Neural cell (in vitro differentiated cells): ENCODE data around the gene ZFP64. TPM values are rescaled to one million over a fixed set of nuclear protein-coding genes. Genes with fewer than 3 reads are reported as not detected.

Experiments
- H2AFZ ChIP-seq: fragments of 200-600, 300-800 bp; sonication (generic), shearing (Covaris generic); 2 replicates; pipeline ENCODE4 v1.6.0; 2014; ENCODE audit warnings: low read depth, mild to moderate bottlenecking, antibody characterized with exemption, low read length, moderate library complexity
- H3F3A ChIP-seq: fragments of 200-600 bp; shearing (Covaris generic); 2 replicates; pipeline ENCODE4 v1.6.1; 2016; ENCODE audit warnings: mild to moderate bottlenecking, moderate library complexity, mixed read lengths, antibody characterized with exemption, low read length; ENCODE audit not compliant: insufficient read depth, poor library complexity, severe bottlenecking
- H3K27ac ChIP-seq: fragments of 200-600, 300-800 bp; sonication (generic), shearing (Covaris generic); 2 replicates; pipeline ENCODE4 v1.5.1; 2014; ENCODE audit warnings: mild to moderate bottlenecking, low read length, moderate library complexity
- H3K27me3 ChIP-seq: fragments of 300-800, 200-600 bp; sonication (generic), shearing (Covaris generic); 2 replicates; pipeline ENCODE4 v1.6.0; 2014; ENCODE audit warnings: mild to moderate bottlenecking, low read depth, low read length, moderate library complexity; ENCODE audit not compliant: insufficient read depth
- H3K36me3 ChIP-seq: fragments of 300-800, 200-600 bp; sonication (generic), shearing (Covaris generic); 2 replicates; pipeline ENCODE4 v1.5.1; 2014; ENCODE audit warnings: mild to moderate bottlenecking, antibody characterized with exemption, low read length, moderate library complexity; ENCODE audit not compliant: insufficient read depth
- H3K4me2 ChIP-seq: fragments of 300-800, 200-600 bp; sonication (generic), shearing (Covaris generic); 2 replicates; pipeline ENCODE4 v1.6.0; 2014; ENCODE audit warnings: mild to moderate bottlenecking, low read length
- H3K4me3 ChIP-seq: fragments of 300-800, 200-600 bp; sonication (generic), shearing (Covaris generic); 2 replicates; pipeline ENCODE4 v1.5.1; 2014; ENCODE audit warnings: mild to moderate bottlenecking, low read length, moderate library complexity
- H3K79me2 ChIP-seq: fragments of 200-600 bp; shearing (Covaris generic); replicated peaks from 2 replicates; pipeline ENCODE4 v1.6.0; 2014; ENCODE audit warnings: mild to moderate bottlenecking, low read length, moderate library complexity; ENCODE audit not compliant: insufficient read depth
- H3K9ac ChIP-seq: fragments of 300-800, 200-600 bp; sonication (generic), shearing (Covaris generic); 2 replicates; pipeline ENCODE4 v1.6.1; 2016; ENCODE audit warnings: mild to moderate bottlenecking, low read length, mixed read lengths
- H3K9me2 ChIP-seq: fragments of 200-600 bp; shearing (Covaris generic); 2 replicates; pipeline ENCODE4 v1.6.1; 2016; ENCODE audit warnings: mild to moderate bottlenecking, low read length, mixed read lengths; ENCODE audit not compliant: insufficient read depth
- H3K9me3 ChIP-seq: fragments of 200-600, 300-800 bp; sonication (generic), shearing (Covaris generic); 2 replicates; pipeline ENCODE4 v1.6.1; 2016; ENCODE audit warnings: mild to moderate bottlenecking, mixed run types, low read length, moderate library complexity, mixed read lengths
- H4K20me1 ChIP-seq: fragments of 200-600 bp; shearing (Covaris generic); 2 replicates; pipeline ENCODE4 v1.6.1; 2016; ENCODE audit warnings: mild to moderate bottlenecking, mixed run types; ENCODE audit not compliant: insufficient read depth
- EP300 ChIP-seq: fragments of 450-650 bp; conservative IDR thresholded peaks from 2 replicates; pipeline ENCODE4 v1.6.1; 2014; ENCODE audit warnings: antibody characterized with exemption, mild to moderate bottlenecking, moderate library complexity; ENCODE audit not compliant: poor library complexity, severe bottlenecking
- EZH2 ChIP-seq: fragments of 200-600, 300-800 bp; shearing (Covaris generic), sonication (generic); IDR thresholded peaks from 2 replicates; pipeline ENCODE4 v1.6.1; 2014; ENCODE audit warnings: antibody characterized with exemption, low read length, borderline replicate concordance, mild to moderate bottlenecking; ENCODE audit not compliant: insufficient read depth, poor library complexity, severe bottlenecking
- MXI1 ChIP-seq: fragments of 450-650 bp; conservative IDR thresholded peaks from 2 replicates; pipeline ENCODE4 v1.6.1; 2014; ENCODE audit warnings: antibody characterized with exemption, mild to moderate bottlenecking; ENCODE audit not compliant: poor library complexity, severe bottlenecking
- POLR2AphosphoS5 ChIP-seq: IDR thresholded peaks from 2 replicates; pipeline ENCODE4 v1.6.1; 2012
- RAD21 ChIP-seq: fragments of 450-650 bp; conservative IDR thresholded peaks from 2 replicates; pipeline ENCODE4 v1.6.1; 2014; ENCODE audit warnings: antibody characterized with exemption, mild to moderate bottlenecking, moderate library complexity
- SMC3 ChIP-seq: fragments of 450-650 bp; conservative IDR thresholded peaks from 2 replicates; pipeline ENCODE4 v1.6.1; 2014; ENCODE audit warnings: antibody characterized with exemption, mild to moderate bottlenecking, moderate library complexity; ENCODE audit not compliant: poor library complexity
- TAF1 ChIP-seq: IDR thresholded peaks from 2 replicates; pipeline ENCODE4 v1.6.1; 2012; ENCODE audit warnings: low read depth
- polyA plus RNA-seq: library from polyadenylated mRNA; depleted of rRNA; stranded (reverse); fragments of >200 nt; gene quantifications from 2 replicates; pipeline ENCODE4 v1.2.3, GENCODE V29; 2014
- TF ChIP-seq, protein P1 (sequence below): IDR thresholded peaks from 2 replicates; pipeline ENCODE4 v1.6.1; 2012; ENCODE audit warnings: borderline replicate concordance
- TF ChIP-seq, protein P2 (sequence below): fragments of 450-650 bp; IDR thresholded peaks from 2 replicates; pipeline ENCODE4 v1.5.1; 2014; ENCODE audit warnings: antibody characterized with exemption, mild to moderate bottlenecking, moderate library complexity; ENCODE audit not compliant: poor library complexity, severe bottlenecking

Gene ZFP64
- polyA plus RNA-seq, 1 donor from 2014 or later, result 4.7 TPM

GRCh38 chr20:52172392-52173047, 19.1 kb downstream of the ZFP64 start:
- Histone ChIP-seq H3K9ac (no peak overlapping the region), H3K4me3 (no peak overlapping the region), H3K9me3 (no peaks in the 10 kb centered on the region), H3F3A (no peaks in the 10 kb centered on the region), H2AFZ (no peak overlapping the region), H3K9me2 (no peaks in the 10 kb centered on the region), H3K27ac (no peak overlapping the region), H4K20me1 (no peaks in the 10 kb centered on the region), H3K27me3 (no peaks in the 10 kb centered on the region), H3K79me2 (no peaks in the 10 kb centered on the region), H3K4me2 (no peak overlapping the region), H3K36me3 (no peaks in the 10 kb centered on the region)
- TF ChIP-seq POLR2AphosphoS5 (no peak), RAD21 (no peak), EP300 (no peak), SMC3 (no peak), TAF1 (no peak), EZH2 (no peak), MXI1 (no peak)
- TF ChIP-seq, protein P1, sequence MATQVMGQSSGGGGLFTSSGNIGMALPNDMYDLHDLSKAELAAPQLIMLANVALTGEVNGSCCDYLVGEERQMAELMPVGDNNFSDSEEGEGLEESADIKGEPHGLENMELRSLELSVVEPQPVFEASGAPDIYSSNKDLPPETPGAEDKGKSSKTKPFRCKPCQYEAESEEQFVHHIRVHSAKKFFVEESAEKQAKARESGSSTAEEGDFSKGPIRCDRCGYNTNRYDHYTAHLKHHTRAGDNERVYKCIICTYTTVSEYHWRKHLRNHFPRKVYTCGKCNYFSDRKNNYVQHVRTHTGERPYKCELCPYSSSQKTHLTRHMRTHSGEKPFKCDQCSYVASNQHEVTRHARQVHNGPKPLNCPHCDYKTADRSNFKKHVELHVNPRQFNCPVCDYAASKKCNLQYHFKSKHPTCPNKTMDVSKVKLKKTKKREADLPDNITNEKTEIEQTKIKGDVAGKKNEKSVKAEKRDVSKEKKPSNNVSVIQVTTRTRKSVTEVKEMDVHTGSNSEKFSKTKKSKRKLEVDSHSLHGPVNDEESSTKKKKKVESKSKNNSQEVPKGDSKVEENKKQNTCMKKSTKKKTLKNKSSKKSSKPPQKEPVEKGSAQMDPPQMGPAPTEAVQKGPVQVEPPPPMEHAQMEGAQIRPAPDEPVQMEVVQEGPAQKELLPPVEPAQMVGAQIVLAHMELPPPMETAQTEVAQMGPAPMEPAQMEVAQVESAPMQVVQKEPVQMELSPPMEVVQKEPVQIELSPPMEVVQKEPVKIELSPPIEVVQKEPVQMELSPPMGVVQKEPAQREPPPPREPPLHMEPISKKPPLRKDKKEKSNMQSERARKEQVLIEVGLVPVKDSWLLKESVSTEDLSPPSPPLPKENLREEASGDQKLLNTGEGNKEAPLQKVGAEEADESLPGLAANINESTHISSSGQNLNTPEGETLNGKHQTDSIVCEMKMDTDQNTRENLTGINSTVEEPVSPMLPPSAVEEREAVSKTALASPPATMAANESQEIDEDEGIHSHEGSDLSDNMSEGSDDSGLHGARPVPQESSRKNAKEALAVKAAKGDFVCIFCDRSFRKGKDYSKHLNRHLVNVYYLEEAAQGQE, result no peak
- TF ChIP-seq, protein P2, sequence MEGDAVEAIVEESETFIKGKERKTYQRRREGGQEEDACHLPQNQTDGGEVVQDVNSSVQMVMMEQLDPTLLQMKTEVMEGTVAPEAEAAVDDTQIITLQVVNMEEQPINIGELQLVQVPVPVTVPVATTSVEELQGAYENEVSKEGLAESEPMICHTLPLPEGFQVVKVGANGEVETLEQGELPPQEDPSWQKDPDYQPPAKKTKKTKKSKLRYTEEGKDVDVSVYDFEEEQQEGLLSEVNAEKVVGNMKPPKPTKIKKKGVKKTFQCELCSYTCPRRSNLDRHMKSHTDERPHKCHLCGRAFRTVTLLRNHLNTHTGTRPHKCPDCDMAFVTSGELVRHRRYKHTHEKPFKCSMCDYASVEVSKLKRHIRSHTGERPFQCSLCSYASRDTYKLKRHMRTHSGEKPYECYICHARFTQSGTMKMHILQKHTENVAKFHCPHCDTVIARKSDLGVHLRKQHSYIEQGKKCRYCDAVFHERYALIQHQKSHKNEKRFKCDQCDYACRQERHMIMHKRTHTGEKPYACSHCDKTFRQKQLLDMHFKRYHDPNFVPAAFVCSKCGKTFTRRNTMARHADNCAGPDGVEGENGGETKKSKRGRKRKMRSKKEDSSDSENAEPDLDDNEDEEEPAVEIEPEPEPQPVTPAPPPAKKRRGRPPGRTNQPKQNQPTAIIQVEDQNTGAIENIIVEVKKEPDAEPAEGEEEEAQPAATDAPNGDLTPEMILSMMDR, result no peak

GRCh38 chr20:52171025-52171424, 20.6 kb downstream of the ZFP64 start:
- H3K9me2 ChIP-seq, result no peaks in the 10 kb centered on the region
- no peaks in the 10 kb centered on the region for H3K9me3 ChIP-seq
- H3K4me3 ChIP-seq, result no peak overlapping the region
- no peak overlapping the region for H2AFZ ChIP-seq
- H4K20me1 ChIP-seq, result no peaks in the 10 kb centered on the region
- H3K36me3 ChIP-seq, result peaks cover 3% of the 10 kb centered on the region
- H3K27me3 ChIP-seq, result no peaks in the 10 kb centered on the region
- no peaks in the 10 kb centered on the region for H3F3A ChIP-seq
- no peak overlapping the region for H3K9ac ChIP-seq
- H3K4me2 ChIP-seq, result no peak overlapping the region
- TF ChIP-seq RAD21 (no peak), POLR2AphosphoS5 (no peak), EZH2 (no peak), SMC3 (no peak), EP300 (no peak), TAF1 (no peak), MXI1 (no peak)
- TF ChIP-seq, protein P2, result no peak
- TF ChIP-seq, protein P1, result no peak
- no peaks in the 10 kb centered on the region for H3K79me2 ChIP-seq
- no peak overlapping the region for H3K27ac ChIP-seq
